NCI-H2196 (cell line): ENCODE measurements around the gene ZBTB7C.
"Not testable (repeated sequence)": the region's sequence is repeated elsewhere in the genome, so short reads cannot be mapped to it uniquely, and the experiment has no call there.

Experiments used
- DNase-seq: peaks from one replicate; lab custom pipeline; 2025; ENCODE audit not compliant: unreplicated experiment; lab: John Stamatoyannopoulos, UW

Gene ZBTB7C

GRCh38 chr18:48408727-48409590 is at the start of gene ZBTB7C:
Gene ZBTB7C, minus strand, starts transcription at chr18:48409383.
- peak; percentile 61 for DNase-seq

GRCh38 chr18:48456838-48457237 is 47.7 kb upstream of the ZBTB7C start:
- DNase-seq, result no peak

- no peak for DNase-seq
These were observed 46.6 kb upstream of the ZBTB7C start for GRCh38 chr18:48455555-48456478.

GRCh38 chr18:48454261-48454757 is 45.1 kb upstream of the ZBTB7C start:
- DNase-seq, result no peak

GRCh38 chr18:48453330-48454066 is 44.3 kb upstream of the ZBTB7C start:
- no peak for DNase-seq

- DNase-seq, result no peak
These were observed 43.7 kb upstream of the ZBTB7C start for GRCh38 chr18:48452861-48453323.

GRCh38 chr18:48450685-48451084 is 41.5 kb upstream of the ZBTB7C start:
- no peak for DNase-seq

- peak; percentile 86 for DNase-seq
These were observed 37.5 kb upstream of the ZBTB7C start for GRCh38 chr18:48446582-48447225.

- DNase-seq, result peak; percentile 81
These were observed 36.4 kb upstream of the ZBTB7C start for GRCh38 chr18:48445540-48445939.

GRCh38 chr18:48442761-48443160 is 33.6 kb upstream of the ZBTB7C start:
- DNase-seq, result no peak

- DNase-seq, result no peak
These were observed 32.3 kb upstream of the ZBTB7C start for GRCh38 chr18:48441405-48441881.

- DNase-seq, result no peak
These were observed 31.7 kb upstream of the ZBTB7C start for GRCh38 chr18:48440924-48441323.

GRCh38 chr18:48436907-48437306 is 27.7 kb upstream of the ZBTB7C start:
- DNase-seq, result no peak

- not testable (repeated sequence) for DNase-seq
These were observed 25.2 kb upstream of the ZBTB7C start for GRCh38 chr18:48434382-48434781.

GRCh38 chr18:48433541-48433940 is 24.4 kb upstream of the ZBTB7C start:
- no peak for DNase-seq

- no peak for DNase-seq
These were observed 21.0 kb upstream of the ZBTB7C start for GRCh38 chr18:48430150-48430549.

GRCh38 chr18:48428475-48429177 is 19.4 kb upstream of the ZBTB7C start:
- no peak for DNase-seq

GRCh38 chr18:48422947-48423378 is 13.8 kb upstream of the ZBTB7C start:
- DNase-seq, result no peak

- no peak for DNase-seq
These were observed 10.3 kb upstream of the ZBTB7C start for GRCh38 chr18:48419277-48420022.
